GM23338 (cell line): Measurements from ENCODE around the gene OSCAR. TPM values are rescaled to one million over a fixed set of nuclear protein-coding genes. Genes with fewer than 3 reads are reported as not detected.

ENCODE experiments used
- ATAC-seq: fragments of 200-7000 bp; cut with Tn5 transposase; 3 replicates; pipeline ENCODE4 v1.9.1; 2020
- DNase-seq: peaks from one replicate; pipeline ENCODE4 v3.0.0-alpha.2; 2015; ENCODE audit warnings: low spot score
- H2AFZ ChIP-seq: fragments of 200-600 bp; sonication (generic); 2 replicates; pipeline ENCODE4 v1.8.0; 2016; ENCODE audit warnings: antibody characterized with exemption, mild to moderate bottlenecking, moderate library complexity
- H3F3A ChIP-seq: fragments of 200-600 bp; sonication (generic); replicated peaks from 2 replicates; pipeline ENCODE4 v1.8.0; 2017; ENCODE audit warnings: antibody characterized with exemption, mixed run types, low read depth
- H3K27ac ChIP-seq: fragments of 200-600 bp; sonication (generic); 2 replicates; pipeline ENCODE4 v1.6.1; 2016; ENCODE audit warnings: low read depth
- H3K27me3 ChIP-seq: fragments of 200-600 bp; sonication (generic); 2 replicates; pipeline ENCODE4 v1.8.0; 2016; ENCODE audit warnings: mild to moderate bottlenecking, mixed run types, moderate library complexity; ENCODE audit not compliant: insufficient read depth
- H3K36me3 ChIP-seq: fragments of 200-600 bp; sonication (generic); 2 replicates; pipeline ENCODE4 v1.8.0; 2016; ENCODE audit warnings: mild to moderate bottlenecking; ENCODE audit not compliant: insufficient read depth
- H3K4me1 ChIP-seq: fragments of 200-600 bp; sonication (generic); 2 replicates; pipeline ENCODE4 v1.8.0; 2016; ENCODE audit warnings: mild to moderate bottlenecking, moderate library complexity; ENCODE audit not compliant: insufficient read depth
- H3K4me2 ChIP-seq: fragments of 200-600 bp; sonication (generic); 2 replicates; pipeline ENCODE4 v1.7.1; 2017; ENCODE audit warnings: mixed run types
- H3K4me3 ChIP-seq: fragments of 200-600 bp; sonication (generic); 2 replicates; pipeline ENCODE4 v1.6.1; 2016; ENCODE audit warnings: mixed run types
- H3K79me2 ChIP-seq: fragments of 200-600 bp; sonication (generic); replicated peaks from 2 replicates; pipeline ENCODE4 v1.8.0; 2017; ENCODE audit warnings: mild to moderate bottlenecking; ENCODE audit not compliant: insufficient read depth
- H3K9me2 ChIP-seq: fragments of 200-600 bp; sonication (generic); 2 replicates; pipeline ENCODE4 v1.8.0; 2017; ENCODE audit not compliant: insufficient read depth
- H4K20me1 ChIP-seq: fragments of 200-600 bp; sonication (generic); replicated peaks from 2 replicates; pipeline ENCODE4 v1.8.0; 2017; ENCODE audit warnings: mild to moderate bottlenecking; ENCODE audit not compliant: insufficient read depth
- H3K27ac Mint-ChIP-seq: 2 replicates; pipeline ENCODE4 v1.8.0; 2020; ENCODE audit warnings: inconsistent platforms, mild to moderate bottlenecking, moderate library complexity, mixed read lengths
- H3K27me3 Mint-ChIP-seq: 3 replicates; pipeline ENCODE4 v1.8.0; 2022; ENCODE audit warnings: low read depth, mild to moderate bottlenecking, moderate library complexity, mixed read lengths, inconsistent platforms; ENCODE audit not compliant: insufficient read depth, poor library complexity
- H3K36me3 Mint-ChIP-seq: 3 replicates; pipeline ENCODE4 v1.8.0; 2021; ENCODE audit warnings: low read depth, mild to moderate bottlenecking, inconsistent platforms, moderate library complexity, mixed read lengths
- H3K4me1 Mint-ChIP-seq: 3 replicates; pipeline ENCODE4 v1.8.0; 2020; ENCODE audit warnings: mild to moderate bottlenecking, inconsistent platforms, mixed read lengths
- H3K4me3 Mint-ChIP-seq: 3 replicates; pipeline ENCODE4 v1.8.0; 2021; ENCODE audit warnings: moderate library complexity, mild to moderate bottlenecking, inconsistent platforms, mixed read lengths
- H3K9me3 Mint-ChIP-seq: 3 replicates; pipeline ENCODE4 v1.8.0; 2020; ENCODE audit warnings: moderate library complexity, mild to moderate bottlenecking, inconsistent platforms, mixed read lengths
- CREB1 ChIP-seq: fragments of 250-450 bp; sonication (Bioruptor Pico); IDR thresholded peaks from 2 replicates; pipeline ENCODE4 v1.5.0; 2020; ENCODE audit warnings: low read depth, mild to moderate bottlenecking, moderate library complexity
- CTCF ChIP-seq, 2 experiments: fragments of 200-600 bp in 1 of 2; sonication (generic) in 1 of 2; conservative IDR thresholded peaks; 2 replicates each; pipeline versions ENCODE4 v1.5.1 to v1.6.1; 2016 to 2017; ENCODE audit warnings: antibody characterized with exemption in 2 of 2, low read depth in 2 of 2, mild to moderate bottlenecking in 2 of 2, moderate library complexity in 1 of 2
- ETS1 ChIP-seq: IDR thresholded peaks from 2 replicates; pipeline ENCODE4 v1.6.1; 2016; ENCODE audit warnings: antibody characterized with exemption
- EZH2 ChIP-seq: fragments of 200-600 bp; sonication (generic); IDR thresholded peaks from one replicate; pipeline ENCODE4 v1.8.0; 2017; ENCODE audit warnings: antibody characterized with exemption, mild to moderate bottlenecking, low read depth; ENCODE audit not compliant: unreplicated experiment
- EZH2phosphoT487 ChIP-seq: fragments of 200-600 bp; sonication (generic); IDR thresholded peaks from one replicate; pipeline ENCODE4 v1.8.1; 2018; ENCODE audit warnings: antibody characterized with exemption; ENCODE audit not compliant: unreplicated experiment
- JUNB ChIP-seq: IDR thresholded peaks from one replicate; pipeline ENCODE4 v1.6.1; 2016; ENCODE audit warnings: antibody characterized with exemption; ENCODE audit not compliant: unreplicated experiment
- NANOG ChIP-seq: IDR thresholded peaks from 2 replicates; pipeline ENCODE4 v1.6.1; 2016; ENCODE audit warnings: antibody characterized with exemption, borderline replicate concordance
- POLR2AphosphoS5 ChIP-seq: IDR thresholded peaks from 2 replicates; pipeline ENCODE4 v1.6.1; 2016; ENCODE audit warnings: antibody characterized with exemption, low read depth
- REST ChIP-seq: IDR thresholded peaks from one replicate; pipeline ENCODE4 v1.6.1; 2018; ENCODE audit warnings: antibody characterized with exemption; ENCODE audit not compliant: unreplicated experiment
- STAT1 ChIP-seq: IDR thresholded peaks from one replicate; pipeline ENCODE4 v1.6.1; 2016; ENCODE audit warnings: antibody characterized with exemption; ENCODE audit not compliant: unreplicated experiment
- ZNF114 ChIP-seq: fragments of 250-450 bp; sonication (Bioruptor Pico); IDR thresholded peaks from 2 replicates; pipeline ENCODE4 v1.5.0; 2020; ENCODE audit warnings: mild to moderate bottlenecking, moderate library complexity
- ZNF331 ChIP-seq: fragments of 250-450 bp; sonication (Bioruptor Pico); IDR thresholded peaks from 2 replicates; pipeline ENCODE4 v1.5.0; 2020; ENCODE audit warnings: low read depth, mild to moderate bottlenecking, moderate library complexity
- ZNF462 ChIP-seq: fragments of 250-450 bp; sonication (Bioruptor Pico); IDR thresholded peaks from 2 replicates; pipeline ENCODE4 v1.5.0; 2020; ENCODE audit warnings: mild to moderate bottlenecking, moderate library complexity
- polyA plus RNA-seq: library from polyadenylated mRNA; unstranded; fragments of >200 nt; fragmentation: Nextera tagmentation; extraction: Ambion mirVana; gene quantifications from 2 replicates; pipeline ENCODE4 v1.2.1, GENCODE V29; 2016
- total RNA-seq: library from RNA; depleted of rRNA; stranded (reverse); fragments of >200 nt; shearing (Covaris generic); gene quantifications from 2 replicates; pipeline ENCODE4 v1.2.3, GENCODE V29; 2014

The OSCAR gene
- total and polyA plus RNA-seq, 2 experiments from 2014 or later: 0.31 to 1.6 TPM

- Histone ChIP-seq H3K4me1 (peaks cover 5% of the 10 kb centered on the region; the same call in 1 of the 2 replicates), H3K27ac (no peak overlapping the region), H3K79me2 (peaks cover 22% of the 10 kb centered on the region), H3K4me3 (no peak overlapping the region), H4K20me1 (peaks cover 19% of the 10 kb centered on the region), H3K27me3 (no peaks in the 10 kb centered on the region), H3K4me2 (no peak overlapping the region), H3K36me3 (peaks cover 12% of the 10 kb centered on the region), H2AFZ (no peak overlapping the region), H3K9me2 (no peaks in the 10 kb centered on the region), H3F3A (peaks cover 3% of the 10 kb centered on the region; the same call in 1 of the 2 replicates)
- TF ChIP-seq JUNB: no peak
- TF ChIP-seq NANOG: no peak
- no peak for TF ChIP-seq EZH2
- no peak for TF ChIP-seq POLR2AphosphoS5
- TF ChIP-seq CTCF (conservative IDR thresholded peaks at IDR 0.05; ENCODE audit: low read depth in 2 of 2): no peak
- no peak for TF ChIP-seq STAT1
- no peak for TF ChIP-seq EZH2phosphoT487
- TF ChIP-seq ETS1: no peak
- TF ChIP-seq ZNF114: no peak
- no peak for TF ChIP-seq REST
- TF ChIP-seq CREB1: no peak
- TF ChIP-seq ZNF462: no peak
- TF ChIP-seq ZNF331 (CRISPR knock-in tag): no peak
- H3K4me3 Mint-ChIP-seq: no peak overlapping the region; the same call in 2 of the 3 replicates
- no peaks in the 10 kb centered on the region; the same call in 2 of the 3 replicates for H3K9me3 Mint-ChIP-seq
- H3K27ac Mint-ChIP-seq: no peak overlapping the region
- H3K36me3 Mint-ChIP-seq: peaks cover 57% of the 10 kb centered on the region
- peaks cover 17% of the 10 kb centered on the region for H3K27me3 Mint-ChIP-seq
- H3K4me1 Mint-ChIP-seq: peaks cover 4% of the 10 kb centered on the region; the same call in 1 of the 3 replicates
- peak; percentile 28 for DNase-seq
- ATAC-seq: no peak; the same call in 2 of the 3 replicates
Measured at GRCh38 chr19:54107876-54108490, 7.4 kb upstream of the OSCAR start.
